K562 (cell line): Measurements from ENCODE around the gene OSCP1. TPM values are rescaled to one million over a fixed set of nuclear protein-coding genes. Genes with fewer than 3 reads are reported as not detected.

Experiments
- ATAC-seq: fragments of 200-7000 bp; cut with Tn5 transposase; 3 replicates; pipeline ENCODE4 v1.9.1; 2020; ENCODE audit warnings: moderate library complexity
- BruUV-seq: library from RNA; stranded (reverse); fragments of 400-500 nt; replicated peaks from 2 replicates; lab custom pipeline; 2021; lab: Mats Ljungman, UMichigan
- CTCF ChIA-PET: fragments of 300-600 bp; formaldehyde crosslinking; extraction: SDS; loops from one replicate; lab custom pipeline; 2021; ENCODE audit warnings: low intra/inter-chr PET ratio; lab: Yijun Ruan, JAX
- POLR2A ChIA-PET: fragments of 300-600, 350-650 bp; sonication (Branson Sonifier 250); formaldehyde crosslinking; extraction: SDS; loops from one replicate; lab custom pipeline; 2021; ENCODE audit warnings: antibody characterized with exemption, inconsistent platforms; lab: Yijun Ruan, JAX
- DNase-seq, 4 experiments: peaks; one replicate each; pipeline versions ENCODE4 v3.0.0 to v3.0.0-alpha.2; 2011 to 2018; ENCODE audit warnings: low spot score in 3 of 4, mixed read lengths in 3 of 4; ENCODE audit errors: extremely low read depth in 1 of 4
- FAIRE-seq: peaks from 2 replicates; lab custom pipeline; 2011; peaks lifted over from hg19 to GRCh38; lab: Jason Lieb, UNC
- H2AFZ ChIP-seq: 2 replicates; pipeline ENCODE4 v1.6.0; 2011; ENCODE audit warnings: low read depth, low read length, control low read depth, inconsistent platforms
- H3K27ac ChIP-seq: fragments of 200-600 bp; 3 replicates; pipeline ENCODE4 v1.8.0; 2011; ENCODE audit warnings: low read depth, mild to moderate bottlenecking, control low read depth, inconsistent platforms, low read length, moderate library complexity, mixed read lengths; ENCODE audit errors: extremely low read depth
- H3K27me3 ChIP-seq, 2 experiments: fragments of 300-600 bp in 1 of 2; 2 replicates in 1 of 2; 3 replicates in 1 of 2; pipeline versions ENCODE4 v1.6.0 to v1.8.0; 2011; ENCODE audit warnings: inconsistent platforms in 2 of 2, low read length in 2 of 2, mild to moderate bottlenecking in 1 of 2, mixed read lengths in 1 of 2, moderate library complexity in 1 of 2; ENCODE audit not compliant: control insufficient read depth in 2 of 2, insufficient read depth in 2 of 2
- H3K36me3 ChIP-seq: fragments of 300-600 bp; 3 replicates; pipeline ENCODE4 v1.8.0; 2011; ENCODE audit warnings: mild to moderate bottlenecking, low read length, inconsistent platforms; ENCODE audit not compliant: control insufficient read depth, insufficient read depth
- H3K4me1 ChIP-seq, 2 experiments: fragments of 200-600 bp in 1 of 2; replicated peaks in 1 of 2; 2 replicates in 1 of 2; 3 replicates in 1 of 2; pipeline versions ENCODE4 v1.5.1 to v1.8.0; 2011; ENCODE audit warnings: inconsistent platforms in 2 of 2, low read length in 2 of 2, mild to moderate bottlenecking in 1 of 2, mixed read lengths in 1 of 2, moderate library complexity in 1 of 2; ENCODE audit not compliant: control insufficient read depth in 2 of 2, insufficient read depth in 2 of 2
- H3K4me2 ChIP-seq: 2 replicates; pipeline ENCODE4 v1.6.1; 2011; ENCODE audit warnings: low read length, control low read depth, inconsistent platforms, mixed read lengths; ENCODE audit not compliant: insufficient read depth
- H3K4me3 ChIP-seq: fragments of 200-600 bp; sonication (generic), shearing (Covaris generic); 2 replicates; pipeline ENCODE4 v1.5.1; 2016; ENCODE audit warnings: control low read depth, inconsistent platforms
- H3K79me2 ChIP-seq: fragments of 200-600 bp; 3 replicates; pipeline ENCODE4 v1.8.0; 2011; ENCODE audit warnings: low read length, inconsistent platforms; ENCODE audit not compliant: control insufficient read depth, insufficient read depth
- H3K9ac ChIP-seq, 2 experiments: 2 replicates each; pipeline versions ENCODE4 v1.6.0 to v1.6.1; 2011; ENCODE audit warnings: low read depth in 2 of 2, low read length in 2 of 2, control low read depth in 1 of 2, inconsistent platforms in 1 of 2, mild to moderate bottlenecking in 1 of 2, mixed read lengths in 1 of 2; ENCODE audit not compliant: insufficient read depth in 1 of 2
- H3K9me1 ChIP-seq: one replicate; pipeline ENCODE4 v1.6.0; 2011; ENCODE audit warnings: inconsistent platforms, mild to moderate bottlenecking, low read length, moderate library complexity; ENCODE audit not compliant: control insufficient read depth, insufficient read depth
- H3K9me3 ChIP-seq: replicated peaks from 2 replicates; pipeline ENCODE4 v1.5.1; 2011; ENCODE audit warnings: low read depth, low read length, inconsistent platforms; ENCODE audit not compliant: control insufficient read depth, insufficient read depth
- H4K20me1 ChIP-seq: replicated peaks from 2 replicates; pipeline ENCODE4 v1.6.1; 2011; ENCODE audit warnings: low read length, inconsistent platforms, mixed read lengths; ENCODE audit not compliant: control insufficient read depth, insufficient read depth
- MEIS2 ChIP-seq: fragments of 450-650 bp; IDR thresholded peaks from 2 replicates; pipeline ENCODE4 v1.6.1; 2014; ENCODE audit warnings: mild to moderate bottlenecking; ENCODE audit not compliant: partially characterized antibody
- NFXL1 ChIP-seq: fragments of 450-650 bp; formaldehyde crosslinking; IDR thresholded peaks from 2 replicates; pipeline ENCODE4 v1.4.0; 2021; ENCODE audit warnings: mild to moderate bottlenecking
- PBX2 ChIP-seq, 2 experiments: IDR thresholded peaks in 1 of 2; conservative IDR thresholded peaks in 1 of 2; 2 replicates each; pipeline ENCODE4 v1.6.1; 2016; ENCODE audit warnings: low read depth in 2 of 2, mild to moderate bottlenecking in 1 of 2, missing compliant biosample characterization in 1 of 2, missing genetic modification characterization in 1 of 2, moderate library complexity in 1 of 2
- WGBS: fragments of 100-300 bp; shearing (Covaris generic); methylation state at CpG from one replicate; pipeline ENCODE4 v1.1.6; 2016; ENCODE audit warnings: low coverage, mixed read lengths; ENCODE audit not compliant: insufficient coverage; ENCODE audit errors: missing lambda C conversion rate; 5-methylcytosine and 5-hydroxymethylcytosine counted together
- in situ Hi-C: fragments of 300-500 bp; cut with MboI; formaldehyde crosslinking; loops from 4 replicates; pipeline ENCODE4 v1.15.0; 2018; ENCODE audit warnings: inconsistent platforms, mixed read lengths
- intact Hi-C: fragments of 100-400 bp; cut with micrococcal nuclease; formaldehyde crosslinking; loops from 2 replicates; pipeline ENCODE4 v1.14.2; 2022
- polyA plus RNA-seq, 8 experiments: library from polyadenylated mRNA; depleted of rRNA in 4 of 8; stranded (reverse) in 5 of 8; unstranded in 3 of 8; fragments of >200 nt; fragmentation: Nextera tagmentation in 2 of 8; fragmentation: Illumina TruSeq in 1 of 8; extraction: Ambion mirVana in 2 of 8; extraction: Trizol in 1 of 8; gene quantifications; 2 replicates each; pipeline versions ENCODE4 v1.2.1 to v1.2.3, GENCODE V29; 2011 to 2014; ENCODE audit warnings: inconsistent platforms in 1 of 8, missing spikeins in 1 of 8
- total RNA-seq, 7 experiments: library from RNA; depleted of rRNA in 6 of 7; stranded (reverse); fragments of >200 nt in 6 of 7; fragmentation: Illumina TruSeq in 2 of 7; extraction: Trizol in 2 of 7; gene quantifications; 2 replicates each; pipeline versions ENCODE4 v1.2.1 to v1.2.3, GENCODE V29; 2011 to 2021; ENCODE audit warnings: low replicate concordance in 1 of 7

OSCP1 gene
- total and polyA plus RNA-seq, 9 of the 15 experiments (the other 6 are each of a cell fraction or from before 2014, with no cell fraction given): 0.15 to 0.40 (median 0.33) TPM; not detected in 5

- Histone ChIP-seq H3K27ac (no peak overlapping the region), H3K79me2 (no peaks in the 10 kb centered on the region), H3K27me3 (no peaks in the 10 kb centered on the region), H3K36me3 (no peaks in the 10 kb centered on the region), H3K4me2 (no peak overlapping the region), H2AFZ (no peak overlapping the region), H3K4me3 (no peak overlapping the region), H3K9ac (no peak overlapping the region), H3K9me3 (no peaks in the 10 kb centered on the region), H3K9me1 (no peaks in the 10 kb centered on the region), H3K4me1 (peaks cover 0 to 3% of the 10 kb centered on the region in 2 experiments; a peak in 2 of 5 replicates), H4K20me1 (no peaks in the 10 kb centered on the region)
- ChIA-PET POLR2A (interaction anchor here (1.0 to 1.3 kb wide), 3 partner anchors 13 to 33 kb away, joined by 3 to 4 read pairs (median 4); no protein-coding TSS in a partner anchor), CTCF (interaction anchor here (1.1 to 3.0 kb wide), 3 partner anchors 64 to 320 kb away, joined by 3 to 27 read pairs (median 27); no protein-coding TSS in a partner anchor)
- in situ Hi-C loops (no loop called here), intact Hi-C loops (no loop called here)
- WGBS: 38% methylated on average over 4 of the region's 4 CpGs
- ATAC-seq (no peak), FAIRE-seq (no peak), DNase-seq (no peak)
- BruUV-seq: no TSS peak
- no peak for TF ChIP-seq PBX2 (CRISPR knock-in tag; IDR thresholded peaks at IDR 0.05; ENCODE audit: low read depth)
- TF ChIP-seq PBX2 (tag; conservative IDR thresholded peaks at IDR 0.05; ENCODE audit: low read depth): 0 out of 2 replicates have a peak, but pooled peaks have one; percentile 29
- peak; percentile 37 for TF ChIP-seq MEIS2
- no peak for TF ChIP-seq NFXL1 (CRISPR knock-in tag)
Measured at GRCh38 chr1:36419569-36419968, 30.7 kb downstream of the OSCP1 start.
